ENCODE results near the gene KIFC1. TPM values are rescaled to one million over a fixed set of nuclear protein-coding genes. Genes with fewer than 3 reads are reported as not detected.

Gene KIFC1
- total and polyA plus RNA-seq, 7 donors = 0.15 to 1.0 (median 0.22) TPM; not detected in 1

GRCh38 chr6:33455051-33455450, 63.4 kb downstream of the KIFC1 start:
- TF ChIP-seq, protein P1, sequence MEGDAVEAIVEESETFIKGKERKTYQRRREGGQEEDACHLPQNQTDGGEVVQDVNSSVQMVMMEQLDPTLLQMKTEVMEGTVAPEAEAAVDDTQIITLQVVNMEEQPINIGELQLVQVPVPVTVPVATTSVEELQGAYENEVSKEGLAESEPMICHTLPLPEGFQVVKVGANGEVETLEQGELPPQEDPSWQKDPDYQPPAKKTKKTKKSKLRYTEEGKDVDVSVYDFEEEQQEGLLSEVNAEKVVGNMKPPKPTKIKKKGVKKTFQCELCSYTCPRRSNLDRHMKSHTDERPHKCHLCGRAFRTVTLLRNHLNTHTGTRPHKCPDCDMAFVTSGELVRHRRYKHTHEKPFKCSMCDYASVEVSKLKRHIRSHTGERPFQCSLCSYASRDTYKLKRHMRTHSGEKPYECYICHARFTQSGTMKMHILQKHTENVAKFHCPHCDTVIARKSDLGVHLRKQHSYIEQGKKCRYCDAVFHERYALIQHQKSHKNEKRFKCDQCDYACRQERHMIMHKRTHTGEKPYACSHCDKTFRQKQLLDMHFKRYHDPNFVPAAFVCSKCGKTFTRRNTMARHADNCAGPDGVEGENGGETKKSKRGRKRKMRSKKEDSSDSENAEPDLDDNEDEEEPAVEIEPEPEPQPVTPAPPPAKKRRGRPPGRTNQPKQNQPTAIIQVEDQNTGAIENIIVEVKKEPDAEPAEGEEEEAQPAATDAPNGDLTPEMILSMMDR (IDR thresholded peaks at IDR 0.05) = no peak
- intact Hi-C loops (cut with DNase I) = loop anchor here (2.0 to 10.0 kb wide), 3 partner anchors 64 to 120 kb away; partner anchors contain the start of gene KIFC1 (in 1 of the 2)
- Histone ChIP-seq H3K4me1 (peaks cover 4% of the 10 kb centered on the region), H3K27me3 (ENCODE audit: insufficient read depth in 3 of 3, low read length in 2 of 3) (no peaks in the 10 kb centered on the region), H3K9me3 (no peaks in the 10 kb centered on the region), H3K36me3 (ENCODE audit: insufficient read depth in 1 of 2, low read depth in 1 of 2) (peaks cover 0 to 21% of the 10 kb centered on the region in 2 donors), H3K27ac (peak overlapping the region; percentile 82), H3K4me3 (peak overlapping the region; percentile 83)
- WGBS, 3 donors = 38 to 47% (median 44%) methylated on average over 16 of the region's 16 CpGs
- DNase-seq = no peak
- ATAC-seq = no peak

GRCh38 chr6:33456156-33456555, 64.5 kb downstream of the KIFC1 start:
- Histone ChIP-seq H3K36me3 (ENCODE audit: insufficient read depth in 1 of 2, low read depth in 1 of 2) (peaks cover 0 to 21% of the 10 kb centered on the region in 2 donors), H3K9me3 (no peaks in the 10 kb centered on the region), H3K27me3 (ENCODE audit: insufficient read depth in 3 of 3, low read length in 2 of 3) (no peaks in the 10 kb centered on the region), H3K27ac (no peak overlapping the region), H3K4me1 (peaks cover 4% of the 10 kb centered on the region), H3K4me3 (no peak overlapping the region)
- no peak for ATAC-seq
- no peak for DNase-seq
- intact Hi-C loops (cut with DNase I) = loop anchor here (5.0 to 10.0 kb wide), 2 partner anchors 111 to 119 kb away; no protein-coding TSS in a partner anchor
- WGBS, 3 donors = 96 to 98% (median 96%) methylated on average over 12 of the region's 12 CpGs
- TF ChIP-seq, protein P1 (IDR thresholded peaks at IDR 0.05) = no peak

DNA sequence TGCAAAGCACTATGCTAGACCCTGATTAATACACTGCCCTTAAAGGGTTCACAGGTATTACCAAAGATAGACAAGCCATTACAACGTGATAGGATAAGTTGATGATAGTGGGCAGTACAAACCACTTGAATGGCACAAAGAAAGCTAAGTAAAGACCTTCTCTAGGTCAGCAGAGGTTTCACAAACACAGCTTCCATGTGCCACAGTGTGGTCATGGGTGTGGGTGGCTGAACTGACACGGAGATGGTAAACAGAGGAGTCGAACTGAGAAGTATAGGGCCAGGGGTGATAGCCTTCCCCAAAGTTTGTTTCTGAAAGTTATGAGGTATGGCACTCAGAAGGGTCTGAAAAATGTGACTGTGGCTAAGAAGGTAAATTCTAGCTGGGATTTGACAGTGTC, 67.1 kb downstream of the KIFC1 start:
- no peak overlapping the region for H3K4me3 ChIP-seq
- ATAC-seq (no peak), DNase-seq (no peak)
- intact Hi-C loops (cut with DNase I) = loop anchor here (5.0 to 10.0 kb wide), 2 partner anchors 109 to 116 kb away; no protein-coding TSS in a partner anchor
- no peaks in the 10 kb centered on the region for H3K27me3 ChIP-seq (ENCODE audit: insufficient read depth in 3 of 3, low read length in 2 of 3)
- H3K9me3 ChIP-seq = no peaks in the 10 kb centered on the region
- TF ChIP-seq, protein P1 (IDR thresholded peaks at IDR 0.05) = no peak
- H3K27ac ChIP-seq = no peak overlapping the region
- 68 to 77% (median 72%) methylated on average over 3 of the region's 3 CpGs for WGBS, 3 donors
- peaks cover 4% of the 10 kb centered on the region for H3K4me1 ChIP-seq
- peaks cover 0 to 21% of the 10 kb centered on the region in 2 donors for H3K36me3 ChIP-seq (ENCODE audit: insufficient read depth in 1 of 2, low read depth in 1 of 2)

GRCh38 chr6:33459226-33459625, 67.6 kb downstream of the KIFC1 start:
- peaks cover 4% of the 10 kb centered on the region for H3K4me1 ChIP-seq
- H3K4me3 ChIP-seq = no peak overlapping the region
- no peaks in the 10 kb centered on the region for H3K9me3 ChIP-seq
- H3K27me3 ChIP-seq (ENCODE audit: insufficient read depth in 3 of 3, low read length in 2 of 3) = no peaks in the 10 kb centered on the region
- intact Hi-C loops (cut with DNase I) = loop anchor here (5.0 to 10.0 kb wide), 2 partner anchors 108 to 116 kb away; no protein-coding TSS in a partner anchor
- no peak overlapping the region for H3K27ac ChIP-seq
- peaks cover 0 to 21% of the 10 kb centered on the region in 2 donors for H3K36me3 ChIP-seq (ENCODE audit: insufficient read depth in 1 of 2, low read depth in 1 of 2)
- 95 to 98% (median 97%) methylated on average over 2 of the region's 2 CpGs for WGBS, 3 donors
- ATAC-seq (no peak), DNase-seq (no peak)
- TF ChIP-seq, protein P1 (IDR thresholded peaks at IDR 0.05) = no peak

Other genes with a start within 250 kb of the KIFC1 start
- 1 to 10 TPM in 1 of 4 donors, under 1 TPM in 3; 0.27 to 1.3 (median 0.51) TPM for gene COL11A2, start 199.4 kb upstream of the KIFC1 start, total RNA-seq
- gene COL11A2, start 199.4 kb upstream of the KIFC1 start, polyA plus RNA-seq = under 1 TPM; 0.35 to 0.69 (median 0.61) TPM
- gene RXRB, start 191.2 kb upstream of the KIFC1 start, total RNA-seq = 10 to 100 TPM; 31.3 to 43.7 (median 36.0) TPM
- gene RXRB, start 191.2 kb upstream of the KIFC1 start, polyA plus RNA-seq = 10 to 100 TPM; 19.2 to 45.9 (median 29.3) TPM
- 10 to 100 TPM; 17.6 to 41.4 (median 28.4) TPM for gene SLC39A7, start 191.0 kb upstream of the KIFC1 start, total RNA-seq
- gene SLC39A7, start 191.0 kb upstream of the KIFC1 start, polyA plus RNA-seq = 100 to 1,000 TPM in 1 of 3 donors, 10 to 100 TPM in 2; 44.8 to 126 (median 53.5) TPM
- 10 to 100 TPM in 3 of 4 donors, 1 to 10 TPM in 1; 5.3 to 18.9 (median 11.9) TPM for gene HSD17B8, start 187.2 kb upstream of the KIFC1 start, total RNA-seq
- gene HSD17B8, start 187.2 kb upstream of the KIFC1 start, polyA plus RNA-seq = 10 to 100 TPM in 2 of 3 donors, 1 to 10 TPM in 1; 9.6 to 12.3 (median 10.2) TPM
- gene RING1, start 183.3 kb upstream of the KIFC1 start, total RNA-seq = 10 to 100 TPM; 27.9 to 31.6 (median 29.1) TPM
- 10 to 100 TPM; 29.9 to 39.4 (median 34.6) TPM for gene RING1, start 183.3 kb upstream of the KIFC1 start, polyA plus RNA-seq
- gene VPS52, start 119.9 kb upstream of the KIFC1 start, total RNA-seq = 10 to 100 TPM; 35.7 to 52.5 (median 46.8) TPM
- gene VPS52, start 119.9 kb upstream of the KIFC1 start, polyA plus RNA-seq = 10 to 100 TPM; 29.3 to 31.6 (median 30.2) TPM
- 1,000 to 10,000 TPM; 1,108 to 1,410 (median 1,267) TPM for gene RPS18, start 119.7 kb upstream of the KIFC1 start, total RNA-seq
- gene RPS18, start 119.7 kb upstream of the KIFC1 start, polyA plus RNA-seq = 1,000 to 10,000 TPM; 1,958 to 4,446 (median 3,068) TPM
- gene B3GALT4, start 114.7 kb upstream of the KIFC1 start, total RNA-seq = 1 to 10 TPM; 1.3 to 3.6 (median 1.7) TPM
- gene B3GALT4, start 114.7 kb upstream of the KIFC1 start, polyA plus RNA-seq = 1 to 10 TPM; 1.7 to 3.0 (median 1.8) TPM
- gene WDR46, start 102.6 kb upstream of the KIFC1 start, total RNA-seq = 10 to 100 TPM; 22.4 to 46.0 (median 34.7) TPM
- gene WDR46, start 102.6 kb upstream of the KIFC1 start, polyA plus RNA-seq = 10 to 100 TPM; 33.3 to 65.0 (median 44.4) TPM
- 10 to 100 TPM; 57.2 to 87.6 (median 75.7) TPM for gene PFDN6, start 102.2 kb upstream of the KIFC1 start, total RNA-seq
- gene PFDN6, start 102.2 kb upstream of the KIFC1 start, polyA plus RNA-seq = 100 to 1,000 TPM; 223 to 296 (median 248) TPM
- 10 to 100 TPM; 44.5 to 58.3 (median 54.9) TPM for gene RGL2, start 92.9 kb upstream of the KIFC1 start, total RNA-seq
- 10 to 100 TPM; 30.5 to 66.1 (median 51.9) TPM for gene RGL2, start 92.9 kb upstream of the KIFC1 start, polyA plus RNA-seq
- gene TAPBP, start 77.7 kb upstream of the KIFC1 start, total RNA-seq = 10 to 100 TPM; 24.4 to 37.4 (median 27.1) TPM
- 10 to 100 TPM in 2 of 3 donors, 1 to 10 TPM in 1; 7.9 to 16.1 (median 10.1) TPM for gene TAPBP, start 77.7 kb upstream of the KIFC1 start, polyA plus RNA-seq
- 10 to 100 TPM in 2 of 4 donors, 1 to 10 TPM in 2; 7.4 to 19.7 (median 10.1) TPM for gene ZBTB22, start 74.1 kb upstream of the KIFC1 start, total RNA-seq
- 1 to 10 TPM; 4.7 to 8.4 (median 5.7) TPM for gene ZBTB22, start 74.1 kb upstream of the KIFC1 start, polyA plus RNA-seq
- 10 to 100 TPM; 22.2 to 36.4 (median 34.2) TPM for gene DAXX, start 68.9 kb upstream of the KIFC1 start, total RNA-seq
- 10 to 100 TPM; 39.3 to 76.8 (median 59.7) TPM for gene DAXX, start 68.9 kb upstream of the KIFC1 start, polyA plus RNA-seq
- gene PHF1, start 19.2 kb downstream of the KIFC1 start, total RNA-seq = 10 to 100 TPM; 40.5 to 57.5 (median 50.5) TPM
- 10 to 100 TPM; 65.6 to 84.8 (median 78.3) TPM for gene PHF1, start 19.2 kb downstream of the KIFC1 start, polyA plus RNA-seq
- gene CUTA, start 26.3 kb downstream of the KIFC1 start, total RNA-seq = 100 to 1,000 TPM in 2 of 4 donors, 10 to 100 TPM in 2; 75.4 to 121 (median 95.6) TPM
- 100 to 1,000 TPM in 2 of 3 donors, 10 to 100 TPM in 1; 99.9 to 126 (median 125) TPM for gene CUTA, start 26.3 kb downstream of the KIFC1 start, polyA plus RNA-seq
- 1 to 10 TPM; 1.9 to 4.3 (median 2.2) TPM for gene SYNGAP1, start 28.2 kb downstream of the KIFC1 start, total RNA-seq
- 1 to 10 TPM in 2 of 3 donors, under 1 TPM in 1; 0.70 to 2.2 (median 1.5) TPM for gene SYNGAP1, start 28.2 kb downstream of the KIFC1 start, polyA plus RNA-seq
- 1 to 10 TPM; 2.4 to 4.9 (median 3.9) TPM for gene ZBTB9, start 62.8 kb downstream of the KIFC1 start, total RNA-seq
- gene ZBTB9, start 62.8 kb downstream of the KIFC1 start, polyA plus RNA-seq = 1 to 10 TPM; 1.9 to 5.2 (median 3.7) TPM
- 10 to 100 TPM; 10.3 to 22.1 (median 17.6) TPM for gene BAK1, start 188.5 kb downstream of the KIFC1 start, total RNA-seq
- 10 to 100 TPM; 19.8 to 55.9 (median 55.0) TPM for gene BAK1, start 188.5 kb downstream of the KIFC1 start, polyA plus RNA-seq
- 1 to 10 TPM; 3.1 to 7.4 (median 4.1) TPM for gene ITPR3, start 229.5 kb downstream of the KIFC1 start, total RNA-seq
- 1 to 10 TPM; 1.9 to 5.5 (median 2.2) TPM for gene ITPR3, start 229.5 kb downstream of the KIFC1 start, polyA plus RNA-seq

Data from psoas muscle (tissue), 8 donors.